ENCODE results near the gene RFX2.
A peak's percentile ranks its signal among the peaks of the same experiment; 100 is the strongest.
"Not testable (repeated sequence)": the region's sequence is repeated elsewhere in the genome, so short reads cannot be mapped to it uniquely, and the experiment has no call there.

RFX2 gene

GRCh38 chr19:6033744-6034264, 76.5 kb downstream of the RFX2 start:
- no peak for DNase-seq

- DNase-seq: no peak
Measured at GRCh38 chr19:6032827-6033226, 77.5 kb downstream of the RFX2 start.

GRCh38 chr19:6032381-6032780, 77.9 kb downstream of the RFX2 start:
- DNase-seq: no peak

GRCh38 chr19:6030214-6030507, 80.1 kb downstream of the RFX2 start:
- no peak for DNase-seq

- DNase-seq: no peak
Measured at GRCh38 chr19:6026390-6027227, 83.7 kb downstream of the RFX2 start.

GRCh38 chr19:6024756-6025155, 85.5 kb downstream of the RFX2 start:
- DNase-seq: not testable (repeated sequence)

- no peak for DNase-seq
Measured at GRCh38 chr19:6023936-6024335, 86.4 kb downstream of the RFX2 start.

- DNase-seq: peak; percentile 19
Measured at GRCh38 chr19:6023085-6023682, 87.1 kb downstream of the RFX2 start.

- DNase-seq: no peak
Measured at GRCh38 chr19:6022570-6023064, 87.7 kb downstream of the RFX2 start.

- DNase-seq: peak; percentile 94
Measured at GRCh38 chr19:6021878-6022569, 88.3 kb downstream of the RFX2 start.

GRCh38 chr19:6020972-6021805, 89.1 kb downstream of the RFX2 start:
- no peak for DNase-seq

- DNase-seq: peak; percentile 64
Measured at GRCh38 chr19:6020166-6020882, 90.0 kb downstream of the RFX2 start.

- peak; percentile 37 for DNase-seq
Measured at GRCh38 chr19:6018786-6019185, 91.5 kb downstream of the RFX2 start.

GRCh38 chr19:6017576-6017975, 92.7 kb downstream of the RFX2 start:
- DNase-seq: no peak

- no peak for DNase-seq
Measured at GRCh38 chr19:6015841-6016545, 94.3 kb downstream of the RFX2 start.

GRCh38 chr19:6014551-6015135, 95.7 kb downstream of the RFX2 start:
- DNase-seq: no peak

- no peak for DNase-seq
Measured at GRCh38 chr19:6012426-6013170, 97.7 kb downstream of the RFX2 start.

- DNase-seq: no peak
Measured at GRCh38 chr19:6011794-6012193, 98.5 kb downstream of the RFX2 start.

- no peak for DNase-seq
Measured at GRCh38 chr19:6011206-6011605, 99.1 kb downstream of the RFX2 start.

- DNase-seq: no peak
Measured at GRCh38 chr19:6010107-6010506, 100.2 kb downstream of the RFX2 start.
